Retina (tissue), 1 donor: ENCODE measurements around the gene ZNF431.
"Not testable (repeated sequence)": the region's sequence is repeated elsewhere in the genome, so short reads cannot be mapped to it uniquely, and the experiment has no call there.

Source experiments
- DNase-seq: peaks from one replicate; pipeline ENCODE4 v3.0.0-alpha.2; 2016

The ZNF431 gene

GRCh38 chr19:21141787-21142464 lies at the start of gene ZNF431:
Gene ZNF431 (plus strand): TSS chr19:21142040. CDS start chr19:21142184, 144 bp downstream.
- DNase-seq: peak; percentile 95

GRCh38 chr19:21092109-21092508 lies 49.7 kb upstream of the ZNF431 start:
- DNase-seq: no peak

- no peak for DNase-seq
Observed at GRCh38 chr19:21094347-21095025, 47.4 kb upstream of the ZNF431 start.

- DNase-seq: no peak
Observed at GRCh38 chr19:21098291-21098690, 43.5 kb upstream of the ZNF431 start.

GRCh38 chr19:21101521-21102242 lies 40.2 kb upstream of the ZNF431 start:
- no peak for DNase-seq

GRCh38 chr19:21109116-21109515 lies 32.7 kb upstream of the ZNF431 start:
- no peak for DNase-seq

GRCh38 chr19:21110183-21110582 lies 31.7 kb upstream of the ZNF431 start:
- DNase-seq: no peak

GRCh38 chr19:21115430-21115829 lies 26.4 kb upstream of the ZNF431 start:
- no peak for DNase-seq

- DNase-seq: no peak
Observed at GRCh38 chr19:21117041-21117907, 24.6 kb upstream of the ZNF431 start.

GRCh38 chr19:21126078-21126477 lies 15.8 kb upstream of the ZNF431 start:
- no peak for DNase-seq

GRCh38 chr19:21127001-21127400 lies 14.8 kb upstream of the ZNF431 start:
- DNase-seq: no peak

- DNase-seq: no peak
Observed at GRCh38 chr19:21127898-21128297, 13.9 kb upstream of the ZNF431 start.

GRCh38 chr19:21128901-21129698 lies 12.7 kb upstream of the ZNF431 start:
- no peak for DNase-seq

- DNase-seq: no peak
Observed at GRCh38 chr19:21130097-21130775, 11.6 kb upstream of the ZNF431 start.

- no peak for DNase-seq
Observed at GRCh38 chr19:21133633-21134032, 8.2 kb upstream of the ZNF431 start.

- DNase-seq: no peak
Observed at GRCh38 chr19:21134934-21135366, 6.9 kb upstream of the ZNF431 start.

- no peak for DNase-seq
Observed at GRCh38 chr19:21135433-21135832, 6.4 kb upstream of the ZNF431 start.

- DNase-seq: no peak
Observed at GRCh38 chr19:21138130-21138529, 3.7 kb upstream of the ZNF431 start.

- DNase-seq: not testable (repeated sequence)
Observed at GRCh38 chr19:21141006-21141405, 834 bp upstream of the ZNF431 start.

- DNase-seq: no peak
Observed at GRCh38 chr19:21143428-21143827, 1.6 kb downstream of the ZNF431 start.

GRCh38 chr19:21143854-21144253 lies 2.0 kb downstream of the ZNF431 start:
- DNase-seq: no peak
